Activated naive CD8-positive, alpha-beta T cell treated with anti-CD3 and anti-CD28 coated beads for 36 hours (primary cell): ENCODE data around the gene PARD6G. TPM values are rescaled to one million over a fixed set of nuclear protein-coding genes. Genes with fewer than 3 reads are reported as not detected.
"Not testable (repeated sequence)": the region's sequence is repeated elsewhere in the genome, so short reads cannot be mapped to it uniquely, and the experiment has no call there.

Source experiments
- DNase-seq: peaks from one replicate; pipeline ENCODE4 v3.0.0; 2021
- H3K27ac Mint-ChIP-seq: one replicate; pipeline ENCODE4 v1.8.0; 2022; ENCODE audit warnings: mild to moderate bottlenecking, moderate library complexity, mixed read lengths
- H3K27me3 Mint-ChIP-seq: one replicate; pipeline ENCODE4 v1.8.0; 2022; ENCODE audit warnings: mild to moderate bottlenecking, mixed read lengths
- H3K36me3 Mint-ChIP-seq: one replicate; pipeline ENCODE4 v1.8.0; 2021; ENCODE audit warnings: mild to moderate bottlenecking, mixed read lengths
- H3K4me1 Mint-ChIP-seq: one replicate; pipeline ENCODE4 v1.8.0; 2021; ENCODE audit warnings: mixed read lengths
- H3K4me3 Mint-ChIP-seq: one replicate; pipeline ENCODE4 v1.8.0; 2022; ENCODE audit warnings: mild to moderate bottlenecking, moderate library complexity, mixed read lengths
- H3K9me3 Mint-ChIP-seq: one replicate; pipeline ENCODE4 v1.8.0; 2022; ENCODE audit warnings: mixed read lengths
- total RNA-seq, 2 experiments: library from RNA; stranded (reverse); gene quantifications; one replicate each; pipeline ENCODE4 v1.2.3, GENCODE V29; 2021

PARD6G gene
- total RNA-seq, 2 experiments from 2014 or later: 0.21 to 0.26 TPM

GRCh38 chr18:80245781-80246444 is 1.4 kb downstream of the PARD6G start:
- Mint-ChIP-seq H3K4me3 (peak overlapping the region; percentile 70), H3K27me3 (peaks cover 56% of the 10 kb centered on the region), H3K4me1 (peaks cover 2% of the 10 kb centered on the region), H3K9me3 (no peaks in the 10 kb centered on the region), H3K36me3 (no peaks in the 10 kb centered on the region), H3K27ac (no peak overlapping the region)
- no peak for DNase-seq

GRCh38 chr18:80244956-80245730 is 2.2 kb downstream of the PARD6G start:
- no peak overlapping the region for H3K27ac Mint-ChIP-seq
- no peaks in the 10 kb centered on the region for H3K9me3 Mint-ChIP-seq
- no peak overlapping the region for H3K4me3 Mint-ChIP-seq
- no peaks in the 10 kb centered on the region for H3K36me3 Mint-ChIP-seq
- DNase-seq: no peak
- peaks cover 2% of the 10 kb centered on the region for H3K4me1 Mint-ChIP-seq
- peaks cover 56% of the 10 kb centered on the region for H3K27me3 Mint-ChIP-seq

DNA sequence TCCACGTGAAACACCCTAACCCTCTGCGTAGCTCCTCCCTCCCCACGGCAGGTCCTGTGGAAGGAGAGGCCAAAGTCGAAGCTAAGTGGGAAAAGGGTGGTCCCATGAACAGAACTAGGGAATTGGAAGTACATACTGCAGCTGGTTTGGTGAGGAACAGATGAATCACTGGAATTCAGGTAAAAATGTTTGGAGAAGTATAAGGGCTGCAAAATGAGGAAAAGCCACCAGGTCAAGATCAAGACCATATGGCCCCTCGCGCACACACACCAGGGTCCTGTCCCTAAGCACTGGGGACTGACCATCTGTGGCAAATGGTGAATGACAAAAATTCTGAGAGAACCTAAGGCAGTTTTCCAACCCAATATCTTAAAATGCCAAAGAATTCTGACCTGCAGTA is 3.1 kb downstream of the PARD6G start:
- DNase-seq: no peak
- H3K4me1 Mint-ChIP-seq: peaks cover 2% of the 10 kb centered on the region
- H3K36me3 Mint-ChIP-seq: no peaks in the 10 kb centered on the region
- H3K27me3 Mint-ChIP-seq: peaks cover 59% of the 10 kb centered on the region
- H3K27ac Mint-ChIP-seq: no peak overlapping the region
- H3K4me3 Mint-ChIP-seq: no peak overlapping the region
- no peaks in the 10 kb centered on the region for H3K9me3 Mint-ChIP-seq

DNA sequence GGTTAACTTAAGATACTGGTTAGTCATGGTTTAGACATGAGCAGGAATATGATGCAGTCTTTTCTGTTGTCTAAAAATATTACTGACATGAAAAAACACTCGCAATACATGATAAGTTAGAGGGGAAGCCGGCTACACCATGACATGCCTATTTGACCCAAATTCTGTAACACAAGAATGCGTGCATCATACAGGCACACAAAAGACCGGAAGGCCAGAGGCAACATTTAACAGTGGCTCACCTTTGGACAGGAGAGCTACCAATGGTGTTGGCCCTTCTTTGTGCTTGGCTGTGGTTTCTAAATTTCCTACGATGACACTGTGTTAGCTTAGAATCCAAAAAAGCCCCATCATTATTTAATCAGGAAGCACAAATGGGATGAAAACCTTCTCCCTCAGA is 4.1 kb downstream of the PARD6G start:
- Mint-ChIP-seq H3K4me1 (peaks cover 2% of the 10 kb centered on the region), H3K4me3 (no peak overlapping the region), H3K36me3 (no peaks in the 10 kb centered on the region), H3K9me3 (no peaks in the 10 kb centered on the region), H3K27ac (no peak overlapping the region), H3K27me3 (peaks cover 56% of the 10 kb centered on the region)
- no peak for DNase-seq

DNA sequence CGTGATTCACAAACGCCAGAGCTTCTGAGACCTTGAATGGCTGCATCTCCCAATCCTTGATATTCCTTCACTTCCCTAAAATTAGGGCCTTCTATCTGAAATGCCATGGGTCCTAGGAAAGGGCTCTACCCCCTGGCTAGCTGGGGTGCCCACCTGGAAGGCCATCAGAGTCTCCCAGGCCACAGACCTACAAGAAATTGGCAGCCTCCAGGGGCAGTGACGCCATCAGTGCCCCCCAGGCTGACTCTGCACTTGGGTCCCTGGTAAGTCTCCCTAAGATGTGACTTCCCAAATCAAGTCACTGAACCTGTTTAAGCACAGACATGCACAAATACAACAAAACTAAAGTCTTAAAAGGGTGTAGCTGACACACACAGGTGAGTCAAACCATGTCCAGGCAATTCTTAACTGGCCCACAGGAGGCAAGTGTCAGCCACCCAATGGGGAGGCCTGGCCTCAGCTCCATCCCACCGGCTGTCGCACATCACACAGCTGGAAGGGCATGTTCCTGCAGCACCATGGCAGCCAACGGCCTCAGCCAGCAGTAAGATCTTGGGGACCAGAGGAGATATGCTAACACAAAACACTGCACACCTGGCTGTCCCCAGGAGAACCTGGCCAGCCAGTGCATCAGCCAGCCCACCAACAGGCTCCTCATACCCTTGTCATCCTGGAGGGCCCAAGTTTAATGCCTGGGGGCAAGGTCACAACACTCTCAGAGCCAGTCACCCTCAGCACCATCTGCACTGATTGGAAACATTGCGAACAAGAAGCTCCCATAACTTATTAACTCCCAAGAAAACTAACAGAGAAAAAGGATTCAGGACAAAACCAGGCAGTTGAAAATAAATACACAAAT is 5.2 kb downstream of the PARD6G start:
- Mint-ChIP-seq H3K9me3 (no peaks in the 10 kb centered on the region), H3K36me3 (no peaks in the 10 kb centered on the region), H3K27ac (no peak overlapping the region), H3K4me3 (no peak overlapping the region), H3K4me1 (peaks cover 2% of the 10 kb centered on the region), H3K27me3 (peaks cover 53% of the 10 kb centered on the region)
- no peak for DNase-seq

GRCh38 chr18:80239830-80240229 is 7.5 kb downstream of the PARD6G start:
- no peak for DNase-seq
- H3K36me3 Mint-ChIP-seq: no peaks in the 10 kb centered on the region
- no peak overlapping the region for H3K27ac Mint-ChIP-seq
- no peak overlapping the region for H3K4me3 Mint-ChIP-seq
- peaks cover 41% of the 10 kb centered on the region for H3K27me3 Mint-ChIP-seq
- H3K4me1 Mint-ChIP-seq: no peaks in the 10 kb centered on the region
- peaks cover 5% of the 10 kb centered on the region for H3K9me3 Mint-ChIP-seq

GRCh38 chr18:80238651-80239260 is 8.6 kb downstream of the PARD6G start:
- Mint-ChIP-seq H3K4me1 (no peaks in the 10 kb centered on the region), H3K27me3 (peaks cover 37% of the 10 kb centered on the region), H3K36me3 (no peaks in the 10 kb centered on the region), H3K4me3 (no peak overlapping the region), H3K9me3 (peaks cover 5% of the 10 kb centered on the region), H3K27ac (no peak overlapping the region)
- no peak for DNase-seq

DNA sequence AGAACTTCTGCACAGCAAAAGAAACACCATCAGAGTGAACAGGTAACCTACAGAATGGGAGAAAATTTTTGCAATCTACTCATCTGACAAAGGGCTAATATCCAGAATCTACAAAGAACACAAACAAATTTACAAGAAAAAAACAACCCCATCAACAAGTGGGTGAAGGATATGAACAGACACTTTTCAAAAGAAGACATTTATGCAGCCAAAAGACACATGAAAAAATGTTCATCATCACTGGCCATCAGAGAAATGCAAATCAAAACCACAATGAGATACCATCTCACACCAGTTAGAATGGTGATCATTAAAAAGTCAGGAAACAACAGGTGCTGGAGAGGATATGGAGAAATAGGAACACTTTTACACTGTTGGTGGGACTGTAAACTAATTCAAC is 9.8 kb downstream of the PARD6G start:
- peaks cover 28% of the 10 kb centered on the region for H3K27me3 Mint-ChIP-seq
- not testable (repeated sequence) for H3K4me1 Mint-ChIP-seq

DNA sequence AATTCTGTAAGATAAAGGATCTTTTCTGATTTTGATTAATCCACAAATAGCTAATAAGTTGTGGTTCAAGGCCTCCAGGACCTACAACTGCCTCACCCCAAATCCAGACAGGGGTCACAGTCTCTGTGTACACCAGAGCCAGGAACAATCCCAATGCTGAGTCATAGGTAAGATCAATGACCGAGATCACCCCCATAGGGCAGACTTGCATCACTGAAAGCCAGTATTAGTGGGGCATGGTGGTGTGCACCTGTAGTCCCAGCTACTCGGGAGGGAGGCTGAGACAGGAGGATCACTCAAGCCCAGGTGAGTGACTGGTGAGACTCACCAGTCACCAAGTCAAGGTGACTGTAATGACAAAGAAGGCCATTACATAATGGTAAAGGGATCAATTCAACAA is 12.9 kb downstream of the PARD6G start:
- DNase-seq: no peak
- no peak overlapping the region for H3K27ac Mint-ChIP-seq
- no peaks in the 10 kb centered on the region for H3K36me3 Mint-ChIP-seq
- H3K27me3 Mint-ChIP-seq: peaks cover 12% of the 10 kb centered on the region
- peaks cover 5% of the 10 kb centered on the region for H3K9me3 Mint-ChIP-seq
- H3K4me1 Mint-ChIP-seq: no peaks in the 10 kb centered on the region
- H3K4me3 Mint-ChIP-seq: no peak overlapping the region

More for the DNA sequence above, 9.8 kb downstream of the PARD6G start:
- not testable (repeated sequence) for H3K4me3 Mint-ChIP-seq, H3K9me3 Mint-ChIP-seq, DNase-seq, H3K27ac Mint-ChIP-seq, H3K36me3 Mint-ChIP-seq

- peaks cover 12% of the 10 kb centered on the region for H3K27me3 Mint-ChIP-seq
These were observed 13.4 kb downstream of the PARD6G start for GRCh38 chr18:80233899-80234298.

GRCh38 chr18:80233201-80233835 is 14.0 kb downstream of the PARD6G start:
- no peak for DNase-seq
- H3K36me3 Mint-ChIP-seq: no peaks in the 10 kb centered on the region
- H3K9me3 Mint-ChIP-seq: peaks cover 5% of the 10 kb centered on the region
- no peak overlapping the region for H3K4me3 Mint-ChIP-seq
- no peak overlapping the region for H3K27ac Mint-ChIP-seq
- peaks cover 15% of the 10 kb centered on the region for H3K27me3 Mint-ChIP-seq
- no peaks in the 10 kb centered on the region for H3K4me1 Mint-ChIP-seq

More at GRCh38 chr18:80233899-80234298, 13.4 kb downstream of the PARD6G start:
- no peaks in the 10 kb centered on the region for H3K36me3 Mint-ChIP-seq
- H3K4me1 Mint-ChIP-seq: no peaks in the 10 kb centered on the region
- H3K9me3 Mint-ChIP-seq: peaks cover 5% of the 10 kb centered on the region
- no peak for DNase-seq
- H3K4me3 Mint-ChIP-seq: no peak overlapping the region
- H3K27ac Mint-ChIP-seq: no peak overlapping the region

DNA sequence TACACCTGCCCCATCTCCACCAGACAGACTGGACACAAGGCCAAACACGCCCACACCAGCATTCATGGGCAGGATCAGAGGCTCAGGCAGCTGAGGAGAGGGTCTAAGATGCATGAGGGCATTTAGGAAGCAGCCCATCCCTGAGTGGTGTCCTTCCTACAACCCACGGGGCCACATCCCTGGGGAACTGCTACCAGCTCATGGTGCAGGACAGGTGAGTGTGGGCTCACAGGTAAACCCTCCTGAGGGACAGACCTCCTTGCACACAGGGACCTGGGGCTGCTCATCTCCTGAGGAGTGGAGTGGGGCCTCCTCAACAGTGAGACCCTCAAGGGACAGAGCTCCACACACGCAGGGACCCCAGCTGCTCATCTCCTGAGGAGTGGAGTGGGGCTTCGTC is 14.6 kb downstream of the PARD6G start:
- Mint-ChIP-seq H3K4me3 (no peak overlapping the region), H3K4me1 (no peaks in the 10 kb centered on the region), H3K27me3 (peaks cover 15% of the 10 kb centered on the region), H3K36me3 (no peaks in the 10 kb centered on the region), H3K27ac (no peak overlapping the region), H3K9me3 (peaks cover 5% of the 10 kb centered on the region)
- DNase-seq: no peak

GRCh38 chr18:80232030-80232429 is 15.3 kb downstream of the PARD6G start:
- Mint-ChIP-seq H3K4me1 (no peaks in the 10 kb centered on the region), H3K4me3 (no peak overlapping the region), H3K9me3 (peaks cover 5% of the 10 kb centered on the region), H3K27ac (no peak overlapping the region), H3K27me3 (peaks cover 15% of the 10 kb centered on the region), H3K36me3 (no peaks in the 10 kb centered on the region)
- no peak for DNase-seq

DNA sequence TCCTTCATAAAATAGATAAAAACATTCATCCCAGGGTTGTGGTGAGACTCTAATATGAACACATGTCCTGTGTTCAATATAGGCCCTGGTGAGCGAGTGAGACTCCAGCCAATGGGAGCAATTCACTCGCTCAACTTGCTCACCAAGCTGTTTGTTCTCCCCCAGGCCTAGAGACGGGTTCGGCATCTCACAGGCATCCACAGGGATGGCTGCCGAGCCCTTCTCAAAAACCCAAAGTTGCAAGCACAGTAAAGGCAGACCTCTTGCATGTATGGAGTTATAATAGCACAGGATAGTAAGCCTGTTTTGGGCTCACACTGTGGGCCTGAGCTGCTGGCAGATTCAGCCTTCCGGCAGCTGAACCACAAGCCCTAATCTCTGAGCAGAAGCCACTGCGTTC is 15.7 kb downstream of the PARD6G start:
- no peak overlapping the region for H3K27ac Mint-ChIP-seq
- H3K9me3 Mint-ChIP-seq: peaks cover 1% of the 10 kb centered on the region
- H3K36me3 Mint-ChIP-seq: no peaks in the 10 kb centered on the region
- no peak overlapping the region for H3K4me3 Mint-ChIP-seq
- no peak for DNase-seq
- no peaks in the 10 kb centered on the region for H3K4me1 Mint-ChIP-seq
- H3K27me3 Mint-ChIP-seq: peaks cover 12% of the 10 kb centered on the region
